NCI-H2107 (cell line): ENCODE measurements around the gene ADARB2.
A peak's percentile ranks its signal among the peaks of the same experiment; 100 is the strongest.

Source experiments
- DNase-seq: peaks from one replicate; lab custom pipeline; 2025; lab: John Stamatoyannopoulos, UW

The ADARB2 gene

GRCh38 chr10:1663226-1663625 lies 74.1 kb downstream of the ADARB2 start:
- no peak for DNase-seq

- DNase-seq: no peak
Measured at GRCh38 chr10:1662438-1663025, 74.8 kb downstream of the ADARB2 start.

- DNase-seq: no peak
Measured at GRCh38 chr10:1661859-1662437, 75.4 kb downstream of the ADARB2 start.

- no peak for DNase-seq
Measured at GRCh38 chr10:1661416-1661815, 75.9 kb downstream of the ADARB2 start.

- DNase-seq: no peak
Measured at GRCh38 chr10:1660815-1661214, 76.5 kb downstream of the ADARB2 start.

- DNase-seq: no peak
Measured at GRCh38 chr10:1660386-1660785, 76.9 kb downstream of the ADARB2 start.

- no peak for DNase-seq
Measured at GRCh38 chr10:1659221-1659791, 78.0 kb downstream of the ADARB2 start.

GRCh38 chr10:1658658-1659057 lies 78.7 kb downstream of the ADARB2 start:
- DNase-seq: no peak

GRCh38 chr10:1657479-1657878 lies 79.8 kb downstream of the ADARB2 start:
- DNase-seq: no peak

GRCh38 chr10:1655367-1655766 lies 82.0 kb downstream of the ADARB2 start:
- no peak for DNase-seq

GRCh38 chr10:1654811-1655356 lies 82.4 kb downstream of the ADARB2 start:
- no peak for DNase-seq

- DNase-seq: no peak
Measured at GRCh38 chr10:1654247-1654646, 83.1 kb downstream of the ADARB2 start.

- DNase-seq: no peak
Measured at GRCh38 chr10:1653321-1653720, 84.0 kb downstream of the ADARB2 start.

- no peak for DNase-seq
Measured at GRCh38 chr10:1652151-1652550, 85.2 kb downstream of the ADARB2 start.

GRCh38 chr10:1651270-1651966 lies 85.9 kb downstream of the ADARB2 start:
- DNase-seq: no peak

- DNase-seq: no peak
Measured at GRCh38 chr10:1650542-1651269, 86.6 kb downstream of the ADARB2 start.

GRCh38 chr10:1648648-1649047 lies 88.7 kb downstream of the ADARB2 start:
- DNase-seq: no peak

- no peak for DNase-seq
Measured at GRCh38 chr10:1646332-1646731, 91.0 kb downstream of the ADARB2 start.

GRCh38 chr10:1645896-1646295 lies 91.4 kb downstream of the ADARB2 start:
- DNase-seq: no peak

- no peak for DNase-seq
Measured at GRCh38 chr10:1644191-1644711, 93.1 kb downstream of the ADARB2 start.

- peak; percentile 27 for DNase-seq
Measured at GRCh38 chr10:1643908-1644179, 93.5 kb downstream of the ADARB2 start.

GRCh38 chr10:1643161-1643907 lies 94.0 kb downstream of the ADARB2 start:
- no peak for DNase-seq
